HepG2 (cell line): ENCODE data around the gene QSER1. TPM values are rescaled to one million over a fixed set of nuclear protein-coding genes. Genes with fewer than 3 reads are reported as not detected.
A peak's percentile ranks its signal among the peaks of the same experiment; 100 is the strongest.

Experiments used
- RERE ChIP-seq: IDR thresholded peaks from 2 replicates; pipeline ENCODE4 v1.6.1; 2016; ENCODE audit warnings: low read depth, missing genetic modification reagents, missing compliant biosample characterization
- RXRB ChIP-seq: IDR thresholded peaks from 2 replicates; pipeline ENCODE4 v1.6.1; 2016; ENCODE audit warnings: borderline replicate concordance, missing genetic modification reagents, missing compliant biosample characterization
- SNAPC5 ChIP-seq: sonication (generic); formaldehyde crosslinking; IDR thresholded peaks from 2 replicates; pipeline ENCODE4 v1.8.1; 2023; ENCODE audit warnings: mild to moderate bottlenecking, missing genetic modification reagents, borderline replicate concordance
- ZFP91 ChIP-seq: sonication (generic); formaldehyde crosslinking; IDR thresholded peaks from 2 replicates; pipeline ENCODE4 v1.9.0; 2022; ENCODE audit warnings: missing genetic modification reagents, mild to moderate bottlenecking, borderline replicate concordance
- ZNF20 ChIP-seq: sonication (generic); formaldehyde crosslinking; IDR thresholded peaks from 2 replicates; pipeline ENCODE4 v1.4.0; 2020; ENCODE audit warnings: mild to moderate bottlenecking, moderate library complexity, missing genetic modification reagents
- ZNF281 ChIP-seq: sonication (generic); formaldehyde crosslinking; IDR thresholded peaks from 2 replicates; pipeline ENCODE4 v1.4.0; 2020; ENCODE audit warnings: missing genetic modification reagents, borderline replicate concordance
- ZNF318 ChIP-seq: sonication (generic); formaldehyde crosslinking; IDR thresholded peaks from 2 replicates; pipeline ENCODE4 v1.4.0; 2020; ENCODE audit warnings: mild to moderate bottlenecking, missing genetic modification reagents
- polyA plus RNA-seq, 8 experiments: library from polyadenylated mRNA; depleted of rRNA in 3 of 8; stranded (reverse) in 7 of 8; unstranded in 1 of 8; fragments of >200 nt; fragmentation: Illumina TruSeq in 4 of 8; extraction: Trizol in 4 of 8; gene quantifications; 2 replicates each; pipeline versions ENCODE4 v1.2.1 to v1.2.3, GENCODE V29; 2011 to 2016; ENCODE audit warnings: low read depth in 4 of 8, missing spikeins in 1 of 8, mixed read lengths in 1 of 8; ENCODE audit not compliant: insufficient read depth in 1 of 8
- total RNA-seq, 5 experiments: library from RNA; depleted of rRNA; stranded (reverse); fragments of >200 nt; fragmentation: Illumina TruSeq; extraction: Trizol; gene quantifications; 2 replicates each; pipeline ENCODE4 v1.2.3, GENCODE V29; 2016; ENCODE audit warnings: low read depth in 1 of 5

The QSER1 gene
- total and polyA plus RNA-seq, 2 of the 13 experiments (the other 11 are each of a cell fraction or from before 2014, with no cell fraction given) = 8.9 to 17.3 TPM

- TF ChIP-seq ZFP91 (peak; percentile 75), RERE (CRISPR knock-in tag) (0 out of 2 replicates have a peak, but pooled peaks have one; percentile 14), SNAPC5 (CRISPR knock-in tag) (no peak), RXRB (CRISPR knock-in tag) (peak; percentile 60; the same call in 1 of the 2 replicates), ZNF318 (CRISPR knock-in tag) (no peak), ZNF281 (no peak), ZNF20 (CRISPR knock-in tag) (peak; percentile 46; the same call in 1 of the 2 replicates)
Observed at GRCh38 chr11:33015621-33016551, 123.3 kb downstream of the QSER1 start, which contains the start of gene DEPDC7 (continued).
